ENCODE measurements around the gene CNTROB.

- TF ChIP-seq CTCF (tag by site-specific recombination; IDR thresholded peaks at IDR 0.05) (no peak), ZSCAN23 (tag by site-specific recombination; IDR thresholded peaks at IDR 0.05) (no peak)
These were observed 49.4 kb upstream of the CNTROB start for GRCh38 chr17:7882629-7883028.

All from HEK293 (cell line).